ENCODE data around the gene HMGB4. TPM values are rescaled to one million over a fixed set of nuclear protein-coding genes. Genes with fewer than 3 reads are reported as not detected.

The HMGB4 gene
- total RNA-seq, 1 donor from 2014 or later = not detected

DNA sequence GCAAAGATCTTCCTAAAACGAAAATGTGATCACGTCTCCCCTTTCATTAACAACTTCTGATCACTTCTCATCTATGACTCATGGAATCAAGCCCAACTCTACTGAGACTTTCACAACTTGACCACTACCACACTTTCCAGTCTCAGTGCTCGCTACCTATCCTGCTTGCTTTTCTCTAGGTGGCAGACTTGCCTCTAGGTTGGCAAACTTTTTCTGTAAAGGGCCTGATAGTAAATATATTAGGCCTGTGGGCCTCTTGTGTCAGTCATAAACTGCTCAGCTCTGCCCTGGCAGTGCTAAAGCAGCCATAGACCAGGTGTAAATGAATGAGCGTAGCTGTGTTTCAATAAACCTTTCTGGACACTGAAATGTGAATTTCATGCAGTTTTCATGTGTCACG is 21.5 kb upstream of the HMGB4 start:
- Histone ChIP-seq H3K4me3 (ENCODE audit: low read length in 3 of 3) (no peak overlapping the region), H3K27me3 (ENCODE audit: control insufficient read depth in 3 of 3, insufficient read depth in 3 of 3, low read length in 3 of 3) (no peaks in the 10 kb centered on the region)

DNA sequence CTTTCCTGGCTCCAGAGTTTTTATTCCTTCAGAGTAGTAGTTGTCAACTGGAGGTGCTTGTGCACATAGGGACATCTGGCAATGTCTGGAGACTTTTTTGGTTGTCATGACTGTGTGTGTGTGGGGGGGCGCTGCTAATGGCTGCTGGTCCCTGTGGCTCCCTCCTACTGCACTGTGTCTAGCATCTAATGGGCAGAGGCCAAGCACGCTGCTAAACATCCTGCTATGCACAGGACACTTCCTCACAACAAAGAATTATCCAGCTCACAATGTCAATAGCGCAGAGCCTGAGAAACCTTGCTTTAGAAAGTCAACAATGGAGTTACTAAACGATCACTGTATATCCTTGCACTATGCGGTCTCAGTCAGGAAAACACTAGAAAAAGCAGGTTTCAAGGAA is 19.7 kb upstream of the HMGB4 start:
- Histone ChIP-seq H3K4me3 (ENCODE audit: low read length in 3 of 3) (no peak overlapping the region), H3K27me3 (ENCODE audit: control insufficient read depth in 3 of 3, insufficient read depth in 3 of 3, low read length in 3 of 3) (no peaks in the 10 kb centered on the region), H3K9ac (ENCODE audit: low read depth in 1 of 3, low read length in 3 of 3) (no peak overlapping the region), H3K4me1 (ENCODE audit: control insufficient read depth in 3 of 3, insufficient read depth in 3 of 3, low read length in 3 of 3) (no peaks in the 10 kb centered on the region), H3K27ac (ENCODE audit: low read depth, low read length) (no peak overlapping the region), H3K36me3 (ENCODE audit: control insufficient read depth in 3 of 3, insufficient read depth in 3 of 3, low read length in 3 of 3) (no peaks in the 10 kb centered on the region), H3K9me3 (ENCODE audit: control insufficient read depth in 3 of 3, low read length in 3 of 3) (no peaks in the 10 kb centered on the region)

More for the DNA sequence above, 21.5 kb upstream of the HMGB4 start:
- H3K9ac ChIP-seq (ENCODE audit: low read depth in 1 of 3, low read length in 3 of 3) = no peak overlapping the region
- H3K36me3 ChIP-seq (ENCODE audit: control insufficient read depth in 3 of 3, insufficient read depth in 3 of 3, low read length in 3 of 3) = no peaks in the 10 kb centered on the region
- H3K4me1 ChIP-seq (ENCODE audit: control insufficient read depth in 3 of 3, insufficient read depth in 3 of 3, low read length in 3 of 3) = no peaks in the 10 kb centered on the region
- H3K27ac ChIP-seq (ENCODE audit: low read depth, low read length) = no peak overlapping the region
- H3K9me3 ChIP-seq (ENCODE audit: control insufficient read depth in 3 of 3, low read length in 3 of 3) = no peaks in the 10 kb centered on the region

DNA sequence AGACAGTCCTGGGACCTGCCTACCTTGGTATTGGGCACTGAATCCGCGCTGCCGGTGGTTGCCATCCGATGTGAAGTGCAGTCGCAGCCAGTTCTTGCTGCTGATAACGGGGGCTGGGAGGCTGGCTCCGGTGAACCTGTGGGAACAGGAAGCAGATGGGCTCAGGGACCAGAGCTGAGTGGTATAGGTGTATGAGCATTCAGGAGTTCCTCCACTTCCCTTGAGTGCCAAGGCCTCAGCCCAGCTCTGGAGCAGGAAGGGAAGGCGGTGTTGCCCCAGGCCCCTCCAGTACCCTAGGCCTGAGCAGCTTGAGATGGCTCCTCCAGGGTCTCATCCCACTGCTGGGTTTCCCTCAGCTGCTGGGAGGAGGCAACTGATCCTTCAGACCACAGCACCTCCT is 17.0 kb upstream of the HMGB4 start:
- Histone ChIP-seq H3K27me3 (ENCODE audit: control insufficient read depth in 3 of 3, insufficient read depth in 3 of 3, low read length in 3 of 3) (no peaks in the 10 kb centered on the region), H3K36me3 (ENCODE audit: control insufficient read depth in 3 of 3, insufficient read depth in 3 of 3, low read length in 3 of 3) (no peaks in the 10 kb centered on the region), H3K9ac (ENCODE audit: low read depth in 1 of 3, low read length in 3 of 3) (no peak overlapping the region), H3K27ac (ENCODE audit: low read depth, low read length) (no peak overlapping the region), H3K4me1 (ENCODE audit: control insufficient read depth in 3 of 3, insufficient read depth in 3 of 3, low read length in 3 of 3) (no peaks in the 10 kb centered on the region), H3K4me3 (ENCODE audit: low read length in 3 of 3) (no peak overlapping the region), H3K9me3 (ENCODE audit: control insufficient read depth in 3 of 3, low read length in 3 of 3) (no peaks in the 10 kb centered on the region)

DNA sequence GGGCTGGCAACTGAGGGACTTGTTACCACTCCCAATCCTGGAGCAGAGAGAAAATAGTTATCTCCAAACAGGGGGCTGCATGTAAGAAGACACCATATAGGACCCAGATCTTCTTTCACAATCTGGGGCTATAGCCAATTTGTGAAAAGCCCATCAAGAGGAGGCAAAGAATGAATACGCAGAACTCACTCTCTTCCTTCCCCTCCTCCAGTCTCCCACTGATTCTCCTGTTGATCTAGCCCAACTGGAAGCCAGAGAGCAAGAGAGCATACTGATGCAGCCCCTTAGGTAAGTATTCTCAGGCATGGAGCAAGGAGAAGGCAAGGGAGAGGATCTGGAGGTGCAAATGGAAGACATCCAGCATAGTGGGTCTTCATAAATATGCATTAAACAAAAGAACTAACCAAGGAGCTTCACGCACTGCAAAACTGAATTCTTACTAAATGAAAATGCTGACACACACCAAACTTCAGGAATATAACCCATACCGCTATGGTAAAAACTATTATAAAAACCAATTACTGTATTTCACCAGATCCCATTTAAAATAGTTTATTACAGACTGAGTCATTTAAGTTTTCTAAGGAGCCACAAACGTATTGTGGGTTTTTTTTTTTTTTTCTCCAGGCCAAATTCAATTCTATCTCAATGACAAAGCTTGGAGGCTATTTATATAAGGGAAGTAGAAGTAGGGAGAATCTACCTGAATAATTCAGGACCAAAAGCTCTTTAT is 15.5 kb upstream of the HMGB4 start:
- no peaks in the 10 kb centered on the region for H3K36me3 ChIP-seq (ENCODE audit: control insufficient read depth in 3 of 3, insufficient read depth in 3 of 3, low read length in 3 of 3)
- no peaks in the 10 kb centered on the region for H3K4me1 ChIP-seq (ENCODE audit: control insufficient read depth in 3 of 3, insufficient read depth in 3 of 3, low read length in 3 of 3)
- no peaks in the 10 kb centered on the region for H3K9me3 ChIP-seq (ENCODE audit: control insufficient read depth in 3 of 3, low read length in 3 of 3)
- H3K27ac ChIP-seq (ENCODE audit: low read depth, low read length) = no peak overlapping the region
- H3K27me3 ChIP-seq (ENCODE audit: control insufficient read depth in 3 of 3, insufficient read depth in 3 of 3, low read length in 3 of 3) = no peaks in the 10 kb centered on the region
- H3K4me3 ChIP-seq (ENCODE audit: low read length in 3 of 3) = no peak overlapping the region
- no peak overlapping the region for H3K9ac ChIP-seq (ENCODE audit: low read depth in 1 of 3, low read length in 3 of 3)

DNA sequence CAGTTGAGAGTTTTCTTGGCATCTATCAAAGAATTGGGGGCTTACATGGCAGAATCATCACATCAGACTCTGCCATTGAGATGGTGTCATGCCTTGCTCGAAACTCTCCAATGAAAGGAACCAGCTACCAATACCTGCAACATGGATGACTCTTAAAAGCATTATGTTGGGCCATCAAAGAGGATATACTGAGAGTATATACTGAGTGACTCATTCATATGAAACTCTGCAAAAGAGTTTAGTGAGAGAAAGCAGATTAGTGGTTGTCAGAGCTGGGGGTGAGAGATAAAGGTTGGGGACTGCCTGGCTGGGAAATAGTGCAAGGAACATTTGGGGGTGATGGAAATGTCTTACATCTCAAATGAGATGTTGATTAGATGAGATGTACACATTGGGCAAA is 14.7 kb upstream of the HMGB4 start:
- H3K4me3 ChIP-seq (ENCODE audit: low read length in 3 of 3) = no peak overlapping the region
- H3K4me1 ChIP-seq (ENCODE audit: control insufficient read depth in 3 of 3, insufficient read depth in 3 of 3, low read length in 3 of 3) = no peaks in the 10 kb centered on the region
- no peak overlapping the region for H3K27ac ChIP-seq (ENCODE audit: low read depth, low read length)
- no peaks in the 10 kb centered on the region for H3K36me3 ChIP-seq (ENCODE audit: control insufficient read depth in 3 of 3, insufficient read depth in 3 of 3, low read length in 3 of 3)
- H3K9me3 ChIP-seq (ENCODE audit: control insufficient read depth in 3 of 3, low read length in 3 of 3) = no peaks in the 10 kb centered on the region
- H3K27me3 ChIP-seq (ENCODE audit: control insufficient read depth in 3 of 3, insufficient read depth in 3 of 3, low read length in 3 of 3) = peaks cover 0 to 1% (median 0%) of the 10 kb centered on the region in 3 donors
- no peak overlapping the region for H3K9ac ChIP-seq (ENCODE audit: low read depth in 1 of 3, low read length in 3 of 3)

DNA sequence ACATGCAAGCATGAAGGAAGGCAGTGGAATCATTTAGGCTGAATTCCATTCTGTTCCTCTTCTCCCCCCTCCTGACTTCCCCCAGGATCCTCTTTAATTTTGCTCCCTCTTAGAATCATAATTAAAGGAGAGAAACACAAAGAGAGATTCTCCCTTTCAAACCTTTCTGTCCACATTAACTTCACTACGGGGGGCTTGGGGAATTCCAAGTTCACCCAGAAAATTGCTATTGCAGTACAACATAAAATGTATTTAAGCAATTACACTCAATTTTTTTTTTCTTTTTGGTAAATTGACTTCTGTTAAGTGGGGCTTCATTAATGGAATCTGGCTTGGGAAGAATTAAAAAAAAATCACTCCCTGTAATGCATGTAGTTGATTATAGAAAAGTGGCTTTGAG is 13.4 kb upstream of the HMGB4 start:
- Histone ChIP-seq H3K4me1 (ENCODE audit: control insufficient read depth in 3 of 3, insufficient read depth in 3 of 3, low read length in 3 of 3) (no peaks in the 10 kb centered on the region), H3K27ac (ENCODE audit: low read depth, low read length) (no peak overlapping the region), H3K27me3 (ENCODE audit: control insufficient read depth in 3 of 3, insufficient read depth in 3 of 3, low read length in 3 of 3) (peaks cover 0 to 6% (median 6%) of the 10 kb centered on the region in 3 donors), H3K4me3 (ENCODE audit: low read length in 3 of 3) (no peak overlapping the region), H3K9ac (ENCODE audit: low read depth in 1 of 3, low read length in 3 of 3) (no peak overlapping the region), H3K36me3 (ENCODE audit: control insufficient read depth in 3 of 3, insufficient read depth in 3 of 3, low read length in 3 of 3) (no peaks in the 10 kb centered on the region), H3K9me3 (ENCODE audit: control insufficient read depth in 3 of 3, low read length in 3 of 3) (no peaks in the 10 kb centered on the region)

DNA sequence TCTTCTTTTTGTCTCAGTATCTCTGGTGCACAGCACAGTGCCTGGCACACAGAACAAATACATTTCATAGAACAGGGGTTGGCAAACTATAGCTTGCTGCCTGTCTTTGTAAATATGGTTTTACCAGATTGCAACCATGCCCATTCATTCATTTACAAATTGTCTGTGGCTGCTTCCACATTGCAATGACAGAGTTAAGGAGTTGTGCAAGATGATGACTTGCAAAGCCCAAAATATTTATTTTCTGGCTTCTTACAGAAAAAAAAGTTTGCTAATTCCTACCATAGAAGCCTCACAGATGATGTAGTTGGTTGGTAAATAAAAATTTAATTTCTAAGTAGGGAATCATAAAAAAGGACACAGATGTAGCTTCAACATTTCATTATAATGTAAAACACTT is 11.2 kb upstream of the HMGB4 start:
- Histone ChIP-seq H3K9me3 (ENCODE audit: control insufficient read depth in 3 of 3, low read length in 3 of 3) (no peaks in the 10 kb centered on the region), H3K36me3 (ENCODE audit: control insufficient read depth in 3 of 3, insufficient read depth in 3 of 3, low read length in 3 of 3) (no peaks in the 10 kb centered on the region), H3K27ac (ENCODE audit: low read depth, low read length) (no peak overlapping the region), H3K9ac (ENCODE audit: low read depth in 1 of 3, low read length in 3 of 3) (no peak overlapping the region), H3K4me1 (ENCODE audit: control insufficient read depth in 3 of 3, insufficient read depth in 3 of 3, low read length in 3 of 3) (no peaks in the 10 kb centered on the region), H3K27me3 (ENCODE audit: control insufficient read depth in 3 of 3, insufficient read depth in 3 of 3, low read length in 3 of 3) (peaks cover 0 to 14% (median 7%) of the 10 kb centered on the region in 3 donors), H3K4me3 (ENCODE audit: low read length in 3 of 3) (no peak overlapping the region)

DNA sequence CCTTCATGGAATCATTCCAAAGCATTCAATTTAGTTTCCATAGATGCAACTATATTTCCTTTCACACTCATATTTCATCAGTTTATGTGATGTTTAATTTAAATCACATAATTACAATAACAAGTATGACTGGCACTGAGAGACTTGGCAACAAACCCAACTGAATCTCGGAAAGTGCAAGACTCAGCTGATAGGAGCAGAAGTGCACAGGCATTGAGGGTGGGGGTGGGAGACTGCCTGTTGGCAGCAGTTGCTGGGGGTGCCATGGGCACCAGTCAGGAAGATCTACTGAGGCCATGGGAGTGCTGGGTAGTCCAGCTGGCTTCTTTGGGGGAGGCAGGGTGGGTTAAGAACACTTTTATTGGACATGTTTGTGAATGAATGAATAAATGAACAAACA is 10.4 kb upstream of the HMGB4 start:
- H3K4me3 ChIP-seq (ENCODE audit: low read length in 3 of 3) = no peak overlapping the region
- H3K27me3 ChIP-seq (ENCODE audit: control insufficient read depth in 3 of 3, insufficient read depth in 3 of 3, low read length in 3 of 3) = peaks cover 0 to 14% (median 7%) of the 10 kb centered on the region in 3 donors
- H3K27ac ChIP-seq (ENCODE audit: low read depth, low read length) = no peak overlapping the region
- H3K36me3 ChIP-seq (ENCODE audit: control insufficient read depth in 3 of 3, insufficient read depth in 3 of 3, low read length in 3 of 3) = no peaks in the 10 kb centered on the region
- H3K9me3 ChIP-seq (ENCODE audit: control insufficient read depth in 3 of 3, low read length in 3 of 3) = no peaks in the 10 kb centered on the region
- no peaks in the 10 kb centered on the region for H3K4me1 ChIP-seq (ENCODE audit: control insufficient read depth in 3 of 3, insufficient read depth in 3 of 3, low read length in 3 of 3)
- H3K9ac ChIP-seq (ENCODE audit: low read depth in 1 of 3, low read length in 3 of 3) = no peak overlapping the region

DNA sequence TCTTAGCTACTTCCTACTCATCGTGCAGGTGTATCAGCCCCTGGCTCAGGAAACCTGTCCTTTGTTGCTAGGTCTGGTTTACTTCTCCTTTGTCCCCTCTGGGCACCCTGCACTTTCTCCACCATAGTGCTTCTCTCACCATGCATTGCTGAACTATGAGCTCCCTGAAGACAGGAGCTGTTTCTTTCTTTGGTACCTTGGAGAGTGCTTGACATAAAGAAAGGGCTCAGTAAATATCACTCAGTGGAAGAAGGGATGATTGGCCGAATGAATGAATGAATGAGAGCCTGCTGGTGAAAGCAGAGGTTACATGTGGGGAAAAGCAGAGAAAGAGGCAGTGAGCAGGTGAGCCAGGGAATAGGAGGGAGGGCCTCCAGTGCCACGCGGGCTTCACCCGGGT is 9.8 kb upstream of the HMGB4 start:
- H3K4me3 ChIP-seq (ENCODE audit: low read length in 3 of 3) = no peak overlapping the region
- peaks cover 0 to 14% (median 7%) of the 10 kb centered on the region in 3 donors for H3K27me3 ChIP-seq (ENCODE audit: control insufficient read depth in 3 of 3, insufficient read depth in 3 of 3, low read length in 3 of 3)

DNA sequence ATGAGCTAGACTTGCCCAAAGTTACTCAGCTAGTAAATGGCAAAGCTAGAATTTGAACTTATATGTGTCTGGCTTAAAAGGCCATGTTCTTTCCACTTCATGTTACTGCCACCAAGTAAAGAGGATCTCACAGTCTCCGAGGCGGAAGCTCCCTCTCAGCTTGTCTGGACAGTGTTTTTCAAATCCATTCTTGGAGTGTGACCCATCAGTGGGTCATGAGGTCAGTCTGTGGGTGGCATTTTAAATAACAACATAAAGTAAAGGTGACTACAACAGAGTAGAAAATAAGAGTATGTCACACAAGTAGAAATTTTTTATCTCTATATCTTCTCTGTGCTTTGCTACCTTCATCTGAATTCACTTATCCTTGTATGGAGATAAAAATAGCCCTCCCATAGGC is 3.2 kb upstream of the HMGB4 start:
- Histone ChIP-seq H3K4me3 (ENCODE audit: low read length in 3 of 3) (no peak overlapping the region), H3K9ac (ENCODE audit: low read depth in 1 of 3, low read length in 3 of 3) (no peak overlapping the region), H3K4me1 (ENCODE audit: control insufficient read depth in 3 of 3, insufficient read depth in 3 of 3, low read length in 3 of 3) (no peaks in the 10 kb centered on the region), H3K9me3 (ENCODE audit: control insufficient read depth in 3 of 3, low read length in 3 of 3) (no peaks in the 10 kb centered on the region), H3K27me3 (ENCODE audit: control insufficient read depth in 3 of 3, insufficient read depth in 3 of 3, low read length in 3 of 3) (peaks cover 0 to 10% (median 8%) of the 10 kb centered on the region in 3 donors), H3K36me3 (ENCODE audit: control insufficient read depth in 3 of 3, insufficient read depth in 3 of 3, low read length in 3 of 3) (no peaks in the 10 kb centered on the region), H3K27ac (ENCODE audit: low read depth, low read length) (no peak overlapping the region)

More for the DNA sequence above, 9.8 kb upstream of the HMGB4 start:
- Histone ChIP-seq H3K27ac (ENCODE audit: low read depth, low read length) (no peak overlapping the region), H3K36me3 (ENCODE audit: control insufficient read depth in 3 of 3, insufficient read depth in 3 of 3, low read length in 3 of 3) (no peaks in the 10 kb centered on the region), H3K9me3 (ENCODE audit: control insufficient read depth in 3 of 3, low read length in 3 of 3) (no peaks in the 10 kb centered on the region), H3K9ac (ENCODE audit: low read depth in 1 of 3, low read length in 3 of 3) (no peak overlapping the region), H3K4me1 (ENCODE audit: control insufficient read depth in 3 of 3, insufficient read depth in 3 of 3, low read length in 3 of 3) (no peaks in the 10 kb centered on the region)
